Measurements from ENCODE around the gene SYNE4.
"Not testable (repeated sequence)": the region's sequence is repeated elsewhere in the genome, so short reads cannot be mapped to it uniquely, and the experiment has no call there.

Gene SYNE4

DNA sequence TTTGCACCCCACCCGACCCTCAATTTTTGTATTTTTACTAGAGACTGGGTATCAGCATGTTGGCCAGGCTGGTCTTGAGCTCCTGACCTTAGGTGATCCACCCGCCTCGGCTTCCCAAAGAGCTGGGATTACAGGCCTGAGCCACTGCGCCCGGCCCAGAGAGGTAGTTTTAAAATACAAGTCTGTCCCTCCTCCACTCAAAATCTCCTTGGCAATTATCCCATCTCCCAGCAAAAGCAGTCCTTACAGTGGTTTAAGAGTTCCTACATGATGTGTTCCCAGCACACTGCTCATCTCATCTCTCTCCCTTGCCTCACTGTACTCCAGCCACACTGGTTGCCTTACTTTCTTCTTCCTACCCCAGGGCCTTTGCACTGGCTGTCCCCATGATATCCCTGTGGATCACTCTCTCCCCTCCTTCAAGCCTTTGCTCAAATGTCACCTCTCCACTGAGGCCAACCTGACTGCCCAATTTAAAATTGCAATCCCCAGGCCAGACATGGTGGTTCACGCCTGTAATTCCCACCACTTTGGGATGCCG is 48.1 kb downstream of the SYNE4 start:
- peaks cover 35% of the 10 kb centered on the region for H3K27me3 ChIP-seq (ENCODE audit: insufficient read depth, poor library complexity, severe bottlenecking)
- H3K4me3 ChIP-seq (ENCODE audit: severe bottlenecking): no peak overlapping the region
- no peak for ATAC-seq (ENCODE audit: low read depth)
- no peak overlapping the region for H3K27ac ChIP-seq (ENCODE audit: poor library complexity, severe bottlenecking)
- DNase-seq (ENCODE audit: low spot score): no peak
- H3K36me3 ChIP-seq (ENCODE audit: low read depth): no peaks in the 10 kb centered on the region
- no peaks in the 10 kb centered on the region for H3K4me1 ChIP-seq (ENCODE audit: insufficient read depth, poor library complexity, severe bottlenecking)
- no peaks in the 10 kb centered on the region for H3K9me3 ChIP-seq (ENCODE audit: severe bottlenecking)
- TF ChIP-seq, protein P1, sequence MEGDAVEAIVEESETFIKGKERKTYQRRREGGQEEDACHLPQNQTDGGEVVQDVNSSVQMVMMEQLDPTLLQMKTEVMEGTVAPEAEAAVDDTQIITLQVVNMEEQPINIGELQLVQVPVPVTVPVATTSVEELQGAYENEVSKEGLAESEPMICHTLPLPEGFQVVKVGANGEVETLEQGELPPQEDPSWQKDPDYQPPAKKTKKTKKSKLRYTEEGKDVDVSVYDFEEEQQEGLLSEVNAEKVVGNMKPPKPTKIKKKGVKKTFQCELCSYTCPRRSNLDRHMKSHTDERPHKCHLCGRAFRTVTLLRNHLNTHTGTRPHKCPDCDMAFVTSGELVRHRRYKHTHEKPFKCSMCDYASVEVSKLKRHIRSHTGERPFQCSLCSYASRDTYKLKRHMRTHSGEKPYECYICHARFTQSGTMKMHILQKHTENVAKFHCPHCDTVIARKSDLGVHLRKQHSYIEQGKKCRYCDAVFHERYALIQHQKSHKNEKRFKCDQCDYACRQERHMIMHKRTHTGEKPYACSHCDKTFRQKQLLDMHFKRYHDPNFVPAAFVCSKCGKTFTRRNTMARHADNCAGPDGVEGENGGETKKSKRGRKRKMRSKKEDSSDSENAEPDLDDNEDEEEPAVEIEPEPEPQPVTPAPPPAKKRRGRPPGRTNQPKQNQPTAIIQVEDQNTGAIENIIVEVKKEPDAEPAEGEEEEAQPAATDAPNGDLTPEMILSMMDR (IDR thresholded peaks at IDR 0.05; ENCODE audit: poor library complexity, severe bottlenecking): no peak

DNA sequence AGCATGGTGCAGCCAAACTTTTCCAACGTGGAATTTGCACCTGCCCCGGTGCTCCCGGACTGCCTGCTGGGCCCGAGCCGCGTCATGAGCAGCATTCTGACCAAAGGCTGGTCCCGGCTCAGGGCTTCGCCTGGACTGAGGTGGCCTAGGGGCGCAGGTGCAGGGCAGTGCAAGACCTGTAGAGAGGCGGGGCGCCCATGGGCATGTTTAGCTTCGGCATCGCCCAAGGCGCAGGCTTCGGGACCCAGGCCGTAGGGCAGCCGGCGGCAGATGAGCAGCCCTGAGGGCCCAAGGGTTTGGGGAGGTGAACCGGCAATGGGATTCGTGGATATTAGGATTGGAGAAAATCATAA is 48.7 kb downstream of the SYNE4 start:
- H3K4me1 ChIP-seq (ENCODE audit: insufficient read depth, poor library complexity, severe bottlenecking): no peaks in the 10 kb centered on the region
- no peak for ATAC-seq (ENCODE audit: low read depth)
- H3K27me3 ChIP-seq (ENCODE audit: insufficient read depth, poor library complexity, severe bottlenecking): peaks cover 35% of the 10 kb centered on the region
- no peaks in the 10 kb centered on the region for H3K36me3 ChIP-seq (ENCODE audit: low read depth)
- TF ChIP-seq, protein P1 (IDR thresholded peaks at IDR 0.05; ENCODE audit: poor library complexity, severe bottlenecking): no peak
- H3K27ac ChIP-seq (ENCODE audit: poor library complexity, severe bottlenecking): no peak overlapping the region
- H3K4me3 ChIP-seq (ENCODE audit: severe bottlenecking): no peak overlapping the region
- DNase-seq (ENCODE audit: low spot score): peak; percentile 66
- H3K9me3 ChIP-seq (ENCODE audit: severe bottlenecking): no peaks in the 10 kb centered on the region

DNA sequence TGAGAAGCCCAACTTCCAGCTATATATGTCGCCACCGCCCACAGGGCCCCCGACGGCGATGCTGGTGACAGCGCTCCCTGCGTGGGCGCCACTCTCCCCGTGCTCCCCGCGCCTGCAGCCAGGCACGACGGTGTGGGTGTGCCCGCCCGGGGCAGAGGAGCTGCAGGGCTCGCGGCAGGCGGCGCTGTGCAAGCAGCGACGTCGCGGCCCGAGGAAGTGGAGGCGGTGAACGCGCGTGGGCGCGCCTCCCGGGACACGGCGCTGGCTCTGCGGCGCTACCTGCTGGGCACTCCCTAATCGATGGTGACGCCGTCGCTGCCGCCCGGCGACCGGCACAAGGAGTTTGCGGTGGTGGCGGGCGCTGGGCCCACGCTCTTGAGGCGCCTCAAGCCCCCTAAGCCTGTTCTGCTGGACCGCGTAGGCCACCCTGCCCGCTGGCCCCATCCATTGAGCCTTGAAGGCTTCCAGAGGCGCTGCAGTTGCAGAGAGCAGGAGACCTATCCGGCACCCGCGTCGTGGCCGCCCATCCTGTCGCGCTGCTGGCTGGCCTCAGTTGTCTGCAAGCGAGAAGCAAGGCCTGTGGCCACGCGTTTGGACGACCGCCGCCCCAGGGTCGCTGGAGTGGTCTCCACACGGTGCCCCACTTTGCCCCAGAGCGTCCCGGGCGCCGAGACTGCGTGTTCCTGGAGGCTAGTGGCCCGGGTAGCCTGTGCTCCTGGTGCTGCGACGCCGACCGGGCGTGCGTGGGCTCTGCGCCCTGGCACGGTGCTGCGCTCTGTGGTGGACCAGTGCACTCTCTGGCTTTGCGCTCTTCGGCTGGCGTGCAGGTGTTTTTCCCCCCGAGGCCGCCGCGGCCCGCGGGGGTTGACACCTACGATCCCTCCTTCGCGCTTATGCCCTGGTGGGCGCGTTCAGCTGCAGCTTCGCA is 49.3 kb downstream of the SYNE4 start:
- no peak overlapping the region for H3K4me3 ChIP-seq (ENCODE audit: severe bottlenecking)
- H3K36me3 ChIP-seq (ENCODE audit: low read depth): no peaks in the 10 kb centered on the region
- H3K9me3 ChIP-seq (ENCODE audit: severe bottlenecking): no peaks in the 10 kb centered on the region
- H3K27ac ChIP-seq (ENCODE audit: poor library complexity, severe bottlenecking): no peak overlapping the region
- DNase-seq (ENCODE audit: low spot score) (no peak), ATAC-seq (ENCODE audit: low read depth) (peak; percentile 27; the same call in 1 of the 3 replicates)
- peaks cover 35% of the 10 kb centered on the region for H3K27me3 ChIP-seq (ENCODE audit: insufficient read depth, poor library complexity, severe bottlenecking)
- TF ChIP-seq, protein P1 (IDR thresholded peaks at IDR 0.05; ENCODE audit: poor library complexity, severe bottlenecking): peak; percentile 38
- no peaks in the 10 kb centered on the region for H3K4me1 ChIP-seq (ENCODE audit: insufficient read depth, poor library complexity, severe bottlenecking)

DNA sequence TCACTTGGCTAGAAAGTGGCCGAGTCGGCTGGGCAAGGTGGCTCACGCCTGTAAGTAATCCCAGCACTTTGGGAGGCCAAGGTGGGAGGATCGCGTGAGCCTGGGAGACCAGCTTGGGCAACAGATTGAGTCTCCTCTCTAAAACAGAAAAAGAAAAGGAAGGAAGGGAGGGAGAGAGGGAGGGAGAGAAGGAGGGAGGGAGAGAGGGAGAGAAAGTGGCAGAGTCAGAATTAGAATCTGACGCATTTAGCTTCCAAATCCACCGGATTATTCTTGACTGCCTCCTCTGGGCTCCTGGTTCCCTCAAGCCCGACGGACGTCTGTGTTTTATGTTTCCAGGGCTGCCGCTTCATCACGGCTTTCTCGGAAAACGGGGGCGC is 50.0 kb downstream of the SYNE4 start:
- H3K27ac ChIP-seq (ENCODE audit: poor library complexity, severe bottlenecking): no peak overlapping the region
- H3K4me3 ChIP-seq (ENCODE audit: severe bottlenecking): no peak overlapping the region
- TF ChIP-seq, protein P1 (IDR thresholded peaks at IDR 0.05; ENCODE audit: poor library complexity, severe bottlenecking): no peak
- no peaks in the 10 kb centered on the region for H3K36me3 ChIP-seq (ENCODE audit: low read depth)
- DNase-seq (ENCODE audit: low spot score): no peak
- no peaks in the 10 kb centered on the region for H3K4me1 ChIP-seq (ENCODE audit: insufficient read depth, poor library complexity, severe bottlenecking)
- H3K9me3 ChIP-seq (ENCODE audit: severe bottlenecking): no peaks in the 10 kb centered on the region
- ATAC-seq (ENCODE audit: low read depth): no peak
- H3K27me3 ChIP-seq (ENCODE audit: insufficient read depth, poor library complexity, severe bottlenecking): peaks cover 35% of the 10 kb centered on the region

DNA sequence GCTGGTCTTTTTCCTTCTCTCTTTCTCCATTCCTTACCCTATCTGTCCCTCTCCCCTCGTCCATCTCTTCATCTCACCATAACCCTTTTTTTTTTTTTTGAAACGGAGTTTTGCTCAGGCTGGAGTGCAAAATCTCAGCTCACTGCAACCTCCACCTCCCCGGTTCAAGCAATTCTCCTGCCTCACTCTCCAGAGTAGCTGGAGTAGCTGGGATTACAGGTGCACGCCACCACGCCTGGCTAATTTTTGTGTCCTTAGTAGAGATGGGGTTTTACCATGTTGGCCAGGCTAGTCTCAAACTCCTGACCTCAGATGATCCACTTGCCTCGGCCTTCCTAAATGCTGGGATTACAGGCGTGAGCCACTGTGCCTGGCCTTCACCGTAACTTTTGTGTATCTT is 51.2 kb downstream of the SYNE4 start:
- DNase-seq (ENCODE audit: low spot score); H3K9me3 ChIP-seq (ENCODE audit: severe bottlenecking); H3K36me3 ChIP-seq (ENCODE audit: low read depth); H3K4me1 ChIP-seq (ENCODE audit: insufficient read depth, poor library complexity, severe bottlenecking); H3K4me3 ChIP-seq (ENCODE audit: severe bottlenecking); H3K27ac ChIP-seq (ENCODE audit: poor library complexity, severe bottlenecking); ATAC-seq (ENCODE audit: low read depth): not testable (repeated sequence)
- peaks cover 35% of the 10 kb centered on the region for H3K27me3 ChIP-seq (ENCODE audit: insufficient read depth, poor library complexity, severe bottlenecking)
